Astrocyte of the cerebellum (primary cell): ENCODE results near the gene SLIT3.

Experiments
- DNase-seq: peaks from one replicate; pipeline ENCODE4 v3.0.0-alpha.2; 2011; ENCODE audit warnings: low read depth
- H3K4me3 ChIP-seq: 2 replicates; pipeline ENCODE4 v1.5.1; 2011; ENCODE audit warnings: mild to moderate bottlenecking, low read depth, low read length, moderate library complexity
- CTCF ChIP-seq: IDR thresholded peaks from 2 replicates; pipeline ENCODE4 v1.5.1; 2012; ENCODE audit warnings: low read length, low read depth, moderate library complexity, mild to moderate bottlenecking; ENCODE audit errors: missing control alignments
- in situ Hi-C: cut with HindIII; loops from 2 replicates; pipeline ENCODE4 v1.10.0; 2017; ENCODE audit warnings: low sequenced_read_pairs

The SLIT3 gene

GRCh38 chr5:169325273-169325672 is 24.3 kb upstream of the SLIT3 start:
- DNase-seq, result no peak
- H3K4me3 ChIP-seq, result no peak overlapping the region
- TF ChIP-seq CTCF, result no peak
- in situ Hi-C loops, result loop anchor here (10.0 kb wide), 1 partner anchor 410 kb away; no protein-coding TSS in a partner anchor

GRCh38 chr5:169318556-169318955 is 17.6 kb upstream of the SLIT3 start:
- in situ Hi-C loops, result no loop called here
- TF ChIP-seq CTCF, result no peak
- no peak for DNase-seq
- H3K4me3 ChIP-seq, result no peak overlapping the region

- in situ Hi-C loops, result no loop called here
- no peak for TF ChIP-seq CTCF
- H3K4me3 ChIP-seq, result no peak overlapping the region
- DNase-seq, result no peak
These were observed 6.7 kb upstream of the SLIT3 start for GRCh38 chr5:169307646-169308045.

GRCh38 chr5:169305366-169305765 is 4.4 kb upstream of the SLIT3 start:
- no peak for TF ChIP-seq CTCF
- in situ Hi-C loops, result no loop called here
- H3K4me3 ChIP-seq, result no peak overlapping the region
- no peak for DNase-seq

- in situ Hi-C loops, result no loop called here
- H3K4me3 ChIP-seq, result no peak overlapping the region
- no peak for DNase-seq
- TF ChIP-seq CTCF, result no peak
These were observed 3.2 kb upstream of the SLIT3 start for GRCh38 chr5:169304175-169304574.

GRCh38 chr5:169303119-169303515 is 2.2 kb upstream of the SLIT3 start:
- no peak for TF ChIP-seq CTCF
- no peak overlapping the region for H3K4me3 ChIP-seq
- in situ Hi-C loops, result no loop called here
- no peak for DNase-seq
